GM12878 (cell line): Measurements from ENCODE around the gene ATG9B. TPM values are rescaled to one million over a fixed set of nuclear protein-coding genes. Genes with fewer than 3 reads are reported as not detected.
A peak's percentile ranks its signal among the peaks of the same experiment; 100 is the strongest.

Experiments
- ATF7 ChIP-seq: fragments of 450-650 bp; IDR thresholded peaks from 2 replicates; pipeline ENCODE4 v1.6.1; 2016; ENCODE audit warnings: low read depth, mild to moderate bottlenecking
- EZH2 ChIP-seq: IDR thresholded peaks from 2 replicates; pipeline ENCODE4 v1.6.1; 2012; ENCODE audit warnings: low read depth, mild to moderate bottlenecking, control low read depth, inconsistent platforms, low read length, borderline replicate concordance; ENCODE audit not compliant: control insufficient read depth
- GABPA ChIP-seq: IDR thresholded peaks from 2 replicates; pipeline ENCODE4 v1.6.1; 2014; ENCODE audit warnings: antibody characterized with exemption, low read depth, mild to moderate bottlenecking, inconsistent platforms
- JUND ChIP-seq: IDR thresholded peaks from 2 replicates; pipeline ENCODE4 v1.6.1; 2012; ENCODE audit warnings: low read depth, mild to moderate bottlenecking, low read length, improper control_type of control experiment, moderate library complexity
- NFXL1 ChIP-seq: fragments of 450-650 bp; IDR thresholded peaks from 2 replicates; pipeline ENCODE4 v1.6.1; 2017; ENCODE audit warnings: antibody characterized with exemption, mild to moderate bottlenecking, borderline replicate concordance
- NRF1 ChIP-seq: conservative IDR thresholded peaks from 2 replicates; pipeline ENCODE4 v1.6.1; 2011; ENCODE audit warnings: mild to moderate bottlenecking, low read depth, low read length, improper control_type of control experiment
- PBX3 ChIP-seq: IDR thresholded peaks from 2 replicates; pipeline ENCODE4 v1.6.1; 2011; ENCODE audit warnings: mild to moderate bottlenecking, low read depth, low read length, moderate library complexity; ENCODE audit not compliant: insufficient replicate concordance
- POU2F2 ChIP-seq: IDR thresholded peaks from 3 replicates; pipeline ENCODE4 v1.6.1; 2011; ENCODE audit warnings: low read depth, mild to moderate bottlenecking, low read length, borderline replicate concordance
- RELB ChIP-seq: fragments of 450-650 bp; IDR thresholded peaks from 2 replicates; pipeline ENCODE4 v1.6.1; 2017; ENCODE audit warnings: low read depth, mild to moderate bottlenecking, moderate library complexity
- RUNX3 ChIP-seq: IDR thresholded peaks from 2 replicates; pipeline ENCODE4 v1.6.1; 2012; ENCODE audit warnings: low read length, inconsistent platforms
- SPI1 ChIP-seq: IDR thresholded peaks from 2 replicates; pipeline ENCODE4 v1.6.1; 2011; ENCODE audit warnings: low read depth, mild to moderate bottlenecking, low read length, moderate library complexity, borderline replicate concordance; ENCODE audit not compliant: insufficient read depth
- TBL1XR1 ChIP-seq: IDR thresholded peaks from 2 replicates; pipeline ENCODE4 v1.6.1; 2012; ENCODE audit warnings: low read depth, low read length, improper control_type of control experiment
- WRNIP1 ChIP-seq: IDR thresholded peaks from 2 replicates; pipeline ENCODE4 v1.6.1; 2011; ENCODE audit warnings: low read depth, low read length, improper control_type of control experiment, borderline replicate concordance
- polyA plus RNA-seq, 11 experiments: library from polyadenylated mRNA; depleted of rRNA in 4 of 11; unstranded in 6 of 11; stranded (reverse) in 5 of 11; fragments of >200 nt; fragmentation: Nextera tagmentation in 4 of 11; fragmentation: Illumina TruSeq in 1 of 11; extraction: Ambion mirVana in 4 of 11; extraction: Trizol in 1 of 11; gene quantifications; 1 replicate in 1 of 11; 2 replicates in 10 of 11; pipeline versions ENCODE4 v1.2.1 to v1.2.3, GENCODE V29; 2011 to 2016; ENCODE audit warnings: inconsistent platforms in 2 of 11, missing spikeins in 2 of 11, low read depth in 1 of 11
- total RNA-seq, 4 experiments: library from RNA; depleted of rRNA in 3 of 4; stranded (reverse); fragments of >200 nt in 3 of 4; fragmentation: Illumina TruSeq in 1 of 4; extraction: Trizol in 1 of 4; gene quantifications; 2 replicates each; pipeline versions ENCODE4 v1.2.1 to v1.2.3, GENCODE V29; 2013 to 2021
- TF ChIP-seq, protein P1 (sequence below): fragments of 450-650 bp; IDR thresholded peaks from 2 replicates; pipeline ENCODE4 v1.6.1; 2017; ENCODE audit warnings: mild to moderate bottlenecking
- TF ChIP-seq, protein P2 (sequence below): IDR thresholded peaks from 2 replicates; pipeline ENCODE4 v1.6.1; 2012; ENCODE audit warnings: mild to moderate bottlenecking, low read depth, low read length
- TF ChIP-seq, protein P3 (sequence below): IDR thresholded peaks from 2 replicates; pipeline ENCODE4 v1.6.1; 2012; ENCODE audit warnings: low read depth, low read length, improper control_type of control experiment
- TF ChIP-seq, protein P4 (sequence below): fragments of 450-650 bp; IDR thresholded peaks from 2 replicates; pipeline ENCODE4 v1.6.1; 2014; ENCODE audit warnings: mild to moderate bottlenecking

The ATG9B gene
- total and polyA plus RNA-seq, 10 of the 15 experiments (the other 5 are each of a cell fraction or from before 2014, with no cell fraction given) = 0.01 to 0.83 (median 0.12) TPM; not detected in 2

- TF ChIP-seq PBX3 (peak; percentile 97), RELB (peak; percentile 97), TBL1XR1 (no peak), GABPA (no peak; the same call in 1 of the 2 replicates), SPI1 (peak; percentile 55; the same call in 1 of the 2 replicates), WRNIP1 (no peak), RUNX3 (peak; percentile 27; the same call in 1 of the 2 replicates), EZH2 (no peak), JUND (no peak), POU2F2 (no peak), NFXL1 (no peak), NRF1 (no peak), ATF7 (no peak; the same call in none of the 2 replicates)
- TF ChIP-seq, protein P1, sequence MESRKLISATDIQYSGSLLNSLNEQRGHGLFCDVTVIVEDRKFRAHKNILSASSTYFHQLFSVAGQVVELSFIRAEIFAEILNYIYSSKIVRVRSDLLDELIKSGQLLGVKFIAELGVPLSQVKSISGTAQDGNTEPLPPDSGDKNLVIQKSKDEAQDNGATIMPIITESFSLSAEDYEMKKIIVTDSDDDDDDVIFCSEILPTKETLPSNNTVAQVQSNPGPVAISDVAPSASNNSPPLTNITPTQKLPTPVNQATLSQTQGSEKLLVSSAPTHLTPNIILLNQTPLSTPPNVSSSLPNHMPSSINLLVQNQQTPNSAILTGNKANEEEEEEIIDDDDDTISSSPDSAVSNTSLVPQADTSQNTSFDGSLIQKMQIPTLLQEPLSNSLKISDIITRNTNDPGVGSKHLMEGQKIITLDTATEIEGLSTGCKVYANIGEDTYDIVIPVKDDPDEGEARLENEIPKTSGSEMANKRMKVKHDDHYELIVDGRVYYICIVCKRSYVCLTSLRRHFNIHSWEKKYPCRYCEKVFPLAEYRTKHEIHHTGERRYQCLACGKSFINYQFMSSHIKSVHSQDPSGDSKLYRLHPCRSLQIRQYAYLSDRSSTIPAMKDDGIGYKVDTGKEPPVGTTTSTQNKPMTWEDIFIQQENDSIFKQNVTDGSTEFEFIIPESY = no peak
- TF ChIP-seq, protein P2, sequence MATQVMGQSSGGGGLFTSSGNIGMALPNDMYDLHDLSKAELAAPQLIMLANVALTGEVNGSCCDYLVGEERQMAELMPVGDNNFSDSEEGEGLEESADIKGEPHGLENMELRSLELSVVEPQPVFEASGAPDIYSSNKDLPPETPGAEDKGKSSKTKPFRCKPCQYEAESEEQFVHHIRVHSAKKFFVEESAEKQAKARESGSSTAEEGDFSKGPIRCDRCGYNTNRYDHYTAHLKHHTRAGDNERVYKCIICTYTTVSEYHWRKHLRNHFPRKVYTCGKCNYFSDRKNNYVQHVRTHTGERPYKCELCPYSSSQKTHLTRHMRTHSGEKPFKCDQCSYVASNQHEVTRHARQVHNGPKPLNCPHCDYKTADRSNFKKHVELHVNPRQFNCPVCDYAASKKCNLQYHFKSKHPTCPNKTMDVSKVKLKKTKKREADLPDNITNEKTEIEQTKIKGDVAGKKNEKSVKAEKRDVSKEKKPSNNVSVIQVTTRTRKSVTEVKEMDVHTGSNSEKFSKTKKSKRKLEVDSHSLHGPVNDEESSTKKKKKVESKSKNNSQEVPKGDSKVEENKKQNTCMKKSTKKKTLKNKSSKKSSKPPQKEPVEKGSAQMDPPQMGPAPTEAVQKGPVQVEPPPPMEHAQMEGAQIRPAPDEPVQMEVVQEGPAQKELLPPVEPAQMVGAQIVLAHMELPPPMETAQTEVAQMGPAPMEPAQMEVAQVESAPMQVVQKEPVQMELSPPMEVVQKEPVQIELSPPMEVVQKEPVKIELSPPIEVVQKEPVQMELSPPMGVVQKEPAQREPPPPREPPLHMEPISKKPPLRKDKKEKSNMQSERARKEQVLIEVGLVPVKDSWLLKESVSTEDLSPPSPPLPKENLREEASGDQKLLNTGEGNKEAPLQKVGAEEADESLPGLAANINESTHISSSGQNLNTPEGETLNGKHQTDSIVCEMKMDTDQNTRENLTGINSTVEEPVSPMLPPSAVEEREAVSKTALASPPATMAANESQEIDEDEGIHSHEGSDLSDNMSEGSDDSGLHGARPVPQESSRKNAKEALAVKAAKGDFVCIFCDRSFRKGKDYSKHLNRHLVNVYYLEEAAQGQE = no peak
- TF ChIP-seq, protein P3, sequence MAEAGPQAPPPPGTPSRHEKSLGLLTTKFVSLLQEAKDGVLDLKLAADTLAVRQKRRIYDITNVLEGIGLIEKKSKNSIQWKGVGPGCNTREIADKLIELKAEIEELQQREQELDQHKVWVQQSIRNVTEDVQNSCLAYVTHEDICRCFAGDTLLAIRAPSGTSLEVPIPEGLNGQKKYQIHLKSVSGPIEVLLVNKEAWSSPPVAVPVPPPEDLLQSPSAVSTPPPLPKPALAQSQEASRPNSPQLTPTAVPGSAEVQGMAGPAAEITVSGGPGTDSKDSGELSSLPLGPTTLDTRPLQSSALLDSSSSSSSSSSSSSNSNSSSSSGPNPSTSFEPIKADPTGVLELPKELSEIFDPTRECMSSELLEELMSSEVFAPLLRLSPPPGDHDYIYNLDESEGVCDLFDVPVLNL = peak; percentile 60; the same call in 1 of the 2 replicates
- TF ChIP-seq, protein P4, sequence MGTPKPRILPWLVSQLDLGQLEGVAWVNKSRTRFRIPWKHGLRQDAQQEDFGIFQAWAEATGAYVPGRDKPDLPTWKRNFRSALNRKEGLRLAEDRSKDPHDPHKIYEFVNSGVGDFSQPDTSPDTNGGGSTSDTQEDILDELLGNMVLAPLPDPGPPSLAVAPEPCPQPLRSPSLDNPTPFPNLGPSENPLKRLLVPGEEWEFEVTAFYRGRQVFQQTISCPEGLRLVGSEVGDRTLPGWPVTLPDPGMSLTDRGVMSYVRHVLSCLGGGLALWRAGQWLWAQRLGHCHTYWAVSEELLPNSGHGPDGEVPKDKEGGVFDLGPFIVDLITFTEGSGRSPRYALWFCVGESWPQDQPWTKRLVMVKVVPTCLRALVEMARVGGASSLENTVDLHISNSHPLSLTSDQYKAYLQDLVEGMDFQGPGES = peak; percentile 95
Measured at GRCh38 chr7:151028131-151028947, 4.0 kb upstream of the ATG9B start, which contains the start of gene ABCB8 (continued).
